HG02623 (cell line): Measurements from ENCODE around the gene ZNF473.
"Not testable (repeated sequence)": the region's sequence is repeated elsewhere in the genome, so short reads cannot be mapped to it uniquely, and the experiment has no call there.

ENCODE experiments used
- ATAC-seq: cut with Tn5 transposase; IDR thresholded peaks from one replicate; pipeline ENCODE4 v1.9.1; 2021; ENCODE audit warnings: moderate library complexity; ENCODE audit not compliant: unreplicated experiment

Gene ZNF473

GRCh38 chr19:50047671-50048070, 21.9 kb downstream of the ZNF473 start:
- ATAC-seq = no peak

DNA sequence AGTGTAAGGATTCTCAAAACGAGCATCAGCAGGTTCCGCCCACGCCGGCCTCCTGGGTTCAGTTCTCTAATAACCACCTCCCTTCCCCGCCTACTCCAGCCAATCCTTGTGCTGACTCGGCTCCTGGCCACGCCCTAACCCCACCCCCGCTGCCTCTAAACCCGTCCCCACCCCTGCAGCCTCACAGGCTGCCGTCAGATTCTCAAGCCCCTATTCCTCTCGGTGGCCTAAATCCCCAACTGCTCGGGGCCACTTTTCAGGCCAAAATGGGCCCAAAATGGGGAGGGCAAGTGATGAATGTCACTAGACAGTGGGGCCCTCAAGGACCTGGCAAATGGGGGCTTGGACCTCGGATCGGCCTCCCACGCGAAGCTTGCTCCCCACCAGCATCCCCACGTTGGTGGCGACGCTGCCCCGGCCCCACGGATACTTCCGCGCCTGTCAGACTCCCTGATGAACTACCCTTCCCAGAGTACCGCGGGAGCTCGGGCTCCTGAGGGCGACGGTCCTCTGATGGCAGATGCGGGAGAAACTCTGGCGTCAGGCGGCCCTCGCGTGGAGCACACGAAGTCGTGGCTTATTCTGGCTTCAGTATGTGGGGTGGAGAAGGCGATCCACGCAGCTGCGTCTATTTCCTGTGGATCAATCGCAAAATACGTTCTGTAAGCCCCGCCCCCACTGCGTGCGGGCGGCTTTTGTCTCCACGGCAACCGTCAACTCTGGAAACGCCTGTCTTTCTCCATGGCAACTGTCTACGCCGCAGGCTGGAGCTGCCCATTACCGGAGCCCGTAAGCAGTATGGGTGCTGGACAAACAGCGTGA, 24.8 kb downstream of the ZNF473 start:
- ATAC-seq = no peak

DNA sequence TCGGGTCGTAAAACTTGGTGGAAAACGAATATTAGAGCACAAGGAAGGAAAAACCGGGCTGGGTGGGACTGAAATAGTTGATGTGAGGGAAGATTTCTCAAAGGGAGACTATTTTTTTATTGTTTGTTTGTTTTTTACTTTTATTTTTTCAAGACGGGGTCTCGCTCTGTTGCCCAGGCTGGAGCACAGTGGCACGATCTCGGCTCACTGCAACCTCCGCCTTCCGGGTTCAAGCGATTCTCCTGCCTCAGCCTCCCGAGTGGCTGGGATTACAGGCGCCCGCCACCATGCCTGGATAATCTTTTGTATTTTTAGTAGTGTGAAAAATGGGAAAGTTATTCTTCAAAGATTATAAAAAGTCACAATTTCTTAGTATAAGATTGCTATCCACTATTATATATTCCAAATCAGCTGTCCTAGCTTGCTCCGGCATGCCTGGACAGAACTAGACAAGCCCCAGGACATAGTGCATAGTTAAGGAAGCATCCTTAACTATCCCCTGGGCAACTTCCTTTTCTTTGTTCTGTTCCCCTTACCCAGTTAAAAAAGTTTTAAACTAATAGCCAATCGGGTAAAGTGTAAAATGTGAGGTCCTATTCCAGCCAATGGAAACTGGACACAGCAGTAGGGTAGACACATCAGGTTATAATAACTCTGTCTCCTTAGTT, 25.6 kb downstream of the ZNF473 start:
- ATAC-seq = not testable (repeated sequence)

- ATAC-seq = no peak
Measured at GRCh38 chr19:50051964-50052363, 26.2 kb downstream of the ZNF473 start.

GRCh38 chr19:50053119-50053518, 27.3 kb downstream of the ZNF473 start:
- no peak for ATAC-seq

- ATAC-seq = no peak
Measured at GRCh38 chr19:50058425-50058824, 32.6 kb downstream of the ZNF473 start.

DNA sequence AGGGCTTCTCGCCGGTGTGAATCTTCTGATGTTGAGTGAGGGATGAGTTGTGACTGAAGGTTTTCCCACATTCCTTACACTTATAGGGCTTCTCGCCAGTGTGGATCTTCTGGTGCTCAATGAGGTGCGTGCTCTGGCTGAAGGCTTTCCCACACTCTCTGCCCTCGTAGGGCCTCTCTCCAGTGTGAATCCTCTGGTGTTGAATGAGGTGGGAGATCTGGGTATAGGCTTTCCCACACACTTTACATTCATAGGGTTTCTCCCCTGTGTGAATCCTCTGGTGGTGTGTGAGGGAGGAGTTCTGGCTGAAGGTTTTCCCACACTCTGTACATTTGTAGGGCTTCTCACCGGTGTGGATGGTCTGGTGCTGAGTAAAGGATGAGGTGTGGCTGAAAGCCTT, 33.2 kb downstream of the ZNF473 start:
- ATAC-seq = no peak

DNA sequence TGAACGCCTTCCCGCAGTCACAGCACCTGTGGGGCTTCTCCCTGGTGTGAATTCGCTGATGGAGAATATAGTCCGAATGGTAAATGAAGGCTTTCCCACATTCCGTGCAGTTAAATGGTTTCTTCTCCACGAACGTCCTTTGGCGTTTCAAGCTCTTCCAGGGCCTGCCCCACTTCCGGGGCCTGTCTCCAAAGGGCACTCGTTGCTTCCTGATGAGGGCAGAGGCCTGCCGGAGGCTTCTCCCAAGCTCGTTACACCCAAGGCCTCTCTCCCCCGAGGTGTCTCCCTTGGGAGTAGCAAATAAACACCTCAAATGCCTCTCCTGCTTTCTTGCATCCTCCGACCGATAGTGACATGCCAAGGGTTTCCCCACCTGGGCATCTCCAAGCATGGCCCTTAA, 34.3 kb downstream of the ZNF473 start:
- no peak for ATAC-seq

DNA sequence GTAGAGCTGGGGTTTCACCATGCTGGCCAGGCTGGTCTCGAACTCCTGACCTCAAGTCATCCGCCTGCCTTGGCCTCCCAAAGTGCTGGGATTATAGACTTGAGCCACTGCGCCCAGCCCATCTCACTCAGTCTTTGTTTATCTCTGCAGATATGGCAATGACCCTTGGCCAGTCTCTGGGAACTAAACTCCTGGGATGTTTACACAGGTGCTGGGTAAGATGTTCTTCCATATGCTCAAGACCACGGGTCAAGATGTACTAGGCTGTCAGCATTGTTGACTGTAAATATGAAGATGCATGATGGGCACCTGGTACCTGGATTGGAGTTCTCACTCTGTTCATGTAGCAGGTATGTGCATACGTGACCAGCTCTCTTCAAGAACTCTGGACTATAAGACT, 35.8 kb downstream of the ZNF473 start:
- ATAC-seq = no peak

DNA sequence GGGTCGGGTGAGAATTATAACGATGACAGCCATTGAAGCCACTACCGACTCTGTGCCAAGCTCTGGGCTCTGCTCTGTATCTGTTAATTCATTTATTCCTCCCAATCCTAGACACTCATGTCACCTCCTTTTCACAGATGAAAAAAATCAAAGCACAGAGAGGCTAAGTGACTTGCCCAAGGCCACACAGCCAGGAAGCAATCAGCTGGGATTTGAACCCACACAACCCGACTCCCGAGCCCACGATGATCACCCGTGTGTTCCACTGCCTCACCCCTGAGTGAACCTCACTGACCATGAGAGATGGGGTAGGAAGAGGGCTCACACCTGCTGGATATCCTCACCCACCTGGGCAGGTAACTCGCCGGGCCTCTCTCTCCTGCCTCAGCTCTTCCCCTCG, 40.1 kb downstream of the ZNF473 start:
- ATAC-seq = no peak

- no peak for ATAC-seq
Measured at GRCh38 chr19:50067575-50067974, 41.8 kb downstream of the ZNF473 start.

GRCh38 chr19:50068382-50068781, 42.6 kb downstream of the ZNF473 start:
- ATAC-seq = not testable (repeated sequence)

DNA sequence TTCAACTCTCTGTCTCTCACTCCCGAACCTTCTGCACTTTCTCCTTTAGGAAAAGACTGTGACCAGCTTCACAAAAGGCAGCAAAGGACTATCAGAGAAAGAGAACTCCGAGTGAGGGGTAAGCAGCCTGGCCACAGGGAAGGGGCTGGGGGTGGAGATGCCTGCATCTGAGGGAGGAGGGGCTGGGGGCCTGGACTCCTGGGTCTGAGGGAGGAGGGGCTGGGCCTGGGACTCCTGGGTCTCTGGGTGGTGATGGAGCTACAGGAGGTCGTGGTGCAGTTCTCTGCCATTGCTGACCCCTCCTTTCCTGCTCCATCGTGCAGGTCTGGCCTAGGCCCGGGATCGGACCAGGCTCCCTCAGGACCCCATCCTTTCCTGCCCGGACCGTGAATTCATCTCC, 49.3 kb downstream of the ZNF473 start:
- ATAC-seq = not testable (repeated sequence)

GRCh38 chr19:50075644-50076372, 50.0 kb downstream of the ZNF473 start:
- not testable (repeated sequence) for ATAC-seq

DNA sequence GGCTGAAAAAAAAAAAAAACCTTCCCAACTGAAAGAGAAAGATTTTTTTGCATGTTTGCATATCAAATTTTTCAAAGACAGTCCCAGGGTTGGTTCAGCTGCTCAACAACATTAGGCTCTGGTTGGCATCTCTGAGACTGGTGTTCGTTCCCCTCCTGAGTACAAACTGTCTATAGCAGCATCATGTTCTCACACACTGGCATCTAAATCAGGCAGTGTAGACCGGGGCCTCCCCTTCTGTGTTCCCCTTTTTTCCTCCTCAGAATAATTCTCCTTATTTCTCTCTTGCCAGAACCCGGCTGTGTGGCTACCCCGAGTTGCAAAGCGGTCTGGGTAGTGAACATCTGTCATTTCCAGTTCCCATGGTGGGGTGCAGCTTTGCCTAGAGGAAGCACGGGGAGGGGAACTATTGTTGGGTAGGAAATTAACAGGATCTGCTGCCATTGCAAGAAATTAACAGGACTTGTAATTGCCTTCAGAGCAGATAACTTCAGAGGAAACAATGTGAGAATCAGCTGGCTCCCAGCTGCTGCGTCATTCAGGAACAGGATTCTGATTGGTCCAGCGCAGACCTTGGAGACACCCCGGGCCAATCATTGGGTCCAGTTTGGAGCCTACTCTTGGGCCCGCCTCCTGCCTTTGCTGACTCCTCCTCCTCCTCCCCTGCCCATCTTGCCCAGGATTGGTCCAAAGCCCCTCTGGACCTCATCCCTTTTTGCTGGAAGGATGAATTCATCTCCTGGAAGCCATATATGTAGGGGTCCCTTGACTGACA, 51.0 kb downstream of the ZNF473 start:
- not testable (repeated sequence) for ATAC-seq

DNA sequence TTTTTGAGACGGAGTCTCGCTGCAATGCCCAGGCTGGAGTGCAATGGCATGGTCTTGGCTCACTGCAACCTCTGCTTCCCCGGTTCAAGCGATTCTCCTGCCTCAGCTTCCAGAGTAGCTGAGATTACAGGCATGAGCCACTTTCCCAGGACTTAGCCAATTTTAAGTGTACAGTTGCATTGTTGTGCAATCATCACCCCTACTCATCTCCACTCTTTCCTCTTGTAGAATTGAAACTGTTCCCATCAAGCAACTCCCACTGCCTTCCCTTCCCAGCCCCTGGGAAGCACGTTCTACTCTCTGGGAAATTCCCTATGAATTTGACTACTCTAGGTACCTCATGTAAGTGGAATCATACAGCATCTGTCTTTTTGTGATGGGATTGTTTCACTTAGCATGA, 53.2 kb downstream of the ZNF473 start:
- not testable (repeated sequence) for ATAC-seq

GRCh38 chr19:50084440-50084839, 58.6 kb downstream of the ZNF473 start:
- not testable (repeated sequence) for ATAC-seq

- ATAC-seq = not testable (repeated sequence)
Measured at GRCh38 chr19:50087153-50087552, 61.3 kb downstream of the ZNF473 start.

- not testable (repeated sequence) for ATAC-seq
Measured at GRCh38 chr19:50090706-50091105, 64.9 kb downstream of the ZNF473 start.

- ATAC-seq = not testable (repeated sequence)
Measured at GRCh38 chr19:50091786-50092185, 66.0 kb downstream of the ZNF473 start.

- not testable (repeated sequence) for ATAC-seq
Measured at GRCh38 chr19:50092597-50092996, 66.8 kb downstream of the ZNF473 start.
